ENCODE measurements around the gene MAN2A2.

DNA sequence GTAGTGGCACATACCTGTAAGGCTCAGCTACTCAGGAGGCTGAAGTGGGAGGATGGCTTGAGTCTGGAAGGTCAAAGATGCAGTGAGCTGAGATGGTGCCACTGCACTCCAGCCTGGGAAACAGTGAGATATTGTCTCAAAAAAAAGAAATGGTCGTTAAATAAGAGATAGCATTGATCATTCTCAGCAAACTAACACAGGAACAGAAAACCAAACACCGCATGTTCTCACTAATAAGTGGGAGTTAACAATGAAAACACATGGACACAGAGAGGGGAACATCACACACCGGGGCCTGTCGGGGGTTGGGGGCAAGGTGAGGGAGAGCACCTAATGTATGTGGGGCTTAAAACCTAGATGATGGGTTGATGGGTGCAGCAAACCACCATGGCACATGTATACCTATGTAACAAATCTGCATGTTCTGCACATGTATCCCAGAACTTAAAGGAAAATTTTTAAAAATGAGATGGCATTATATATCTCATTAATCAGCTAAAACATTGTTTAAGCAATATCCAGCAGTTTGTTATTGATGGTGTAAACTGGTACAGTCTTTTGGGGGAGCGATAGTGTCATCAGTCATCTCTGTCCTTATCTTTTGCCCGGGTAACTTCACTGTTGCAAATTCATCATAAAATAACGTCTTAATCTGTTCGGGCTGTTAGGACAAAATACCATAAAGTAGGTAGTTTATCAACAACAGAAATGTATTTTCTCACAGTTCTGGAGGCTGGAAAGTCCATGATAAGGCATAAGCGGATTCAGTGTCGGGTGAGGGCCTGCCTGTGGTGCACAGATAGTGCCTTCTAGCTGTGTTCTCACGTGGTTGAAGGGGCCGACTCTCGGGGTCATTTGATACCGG lies 1.7 kb upstream of the MAN2A2 start:
- TF ChIP-seq, protein P1, sequence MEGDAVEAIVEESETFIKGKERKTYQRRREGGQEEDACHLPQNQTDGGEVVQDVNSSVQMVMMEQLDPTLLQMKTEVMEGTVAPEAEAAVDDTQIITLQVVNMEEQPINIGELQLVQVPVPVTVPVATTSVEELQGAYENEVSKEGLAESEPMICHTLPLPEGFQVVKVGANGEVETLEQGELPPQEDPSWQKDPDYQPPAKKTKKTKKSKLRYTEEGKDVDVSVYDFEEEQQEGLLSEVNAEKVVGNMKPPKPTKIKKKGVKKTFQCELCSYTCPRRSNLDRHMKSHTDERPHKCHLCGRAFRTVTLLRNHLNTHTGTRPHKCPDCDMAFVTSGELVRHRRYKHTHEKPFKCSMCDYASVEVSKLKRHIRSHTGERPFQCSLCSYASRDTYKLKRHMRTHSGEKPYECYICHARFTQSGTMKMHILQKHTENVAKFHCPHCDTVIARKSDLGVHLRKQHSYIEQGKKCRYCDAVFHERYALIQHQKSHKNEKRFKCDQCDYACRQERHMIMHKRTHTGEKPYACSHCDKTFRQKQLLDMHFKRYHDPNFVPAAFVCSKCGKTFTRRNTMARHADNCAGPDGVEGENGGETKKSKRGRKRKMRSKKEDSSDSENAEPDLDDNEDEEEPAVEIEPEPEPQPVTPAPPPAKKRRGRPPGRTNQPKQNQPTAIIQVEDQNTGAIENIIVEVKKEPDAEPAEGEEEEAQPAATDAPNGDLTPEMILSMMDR (IDR thresholded peaks at IDR 0.05): no peak
- no peak for TF ChIP-seq POLR2A (IDR thresholded peaks at IDR 0.05)
- no peak for TF ChIP-seq POLR2AphosphoS5 (IDR thresholded peaks at IDR 0.05)
